NCI-H2196 (cell line): ENCODE data around the gene HRG.

Source experiments
- DNase-seq: peaks from one replicate; lab custom pipeline; 2025; ENCODE audit not compliant: unreplicated experiment; lab: John Stamatoyannopoulos, UW

HRG gene

DNA sequence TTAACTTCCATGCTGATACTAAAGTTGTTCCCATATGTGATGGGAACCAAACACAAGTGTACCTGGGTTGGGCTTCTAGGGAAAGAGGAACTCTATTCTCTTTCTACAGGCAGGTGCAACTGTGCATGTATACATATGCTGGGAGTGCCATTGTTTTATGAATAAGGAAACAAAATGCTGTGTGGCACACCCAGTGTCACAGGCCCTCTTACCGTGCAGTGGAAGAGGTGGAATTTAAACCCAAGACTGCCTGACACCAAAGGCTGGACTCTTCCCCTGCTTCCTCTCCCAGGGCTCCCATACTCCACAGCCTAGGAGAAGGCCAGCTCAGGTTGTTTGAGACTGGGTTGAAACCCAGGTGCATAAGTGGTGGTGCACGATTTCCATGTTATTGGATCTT, 27.6 kb upstream of the HRG start:
- no peak for DNase-seq

GRCh38 chr3:186639778-186640472, 25.9 kb upstream of the HRG start, which contains the start of gene FETUB:
Gene FETUB, plus strand, starts transcription at chr3:186640399. Its CDS starts 62 bp downstream, at chr3:186640461.
- no peak for DNase-seq

DNA sequence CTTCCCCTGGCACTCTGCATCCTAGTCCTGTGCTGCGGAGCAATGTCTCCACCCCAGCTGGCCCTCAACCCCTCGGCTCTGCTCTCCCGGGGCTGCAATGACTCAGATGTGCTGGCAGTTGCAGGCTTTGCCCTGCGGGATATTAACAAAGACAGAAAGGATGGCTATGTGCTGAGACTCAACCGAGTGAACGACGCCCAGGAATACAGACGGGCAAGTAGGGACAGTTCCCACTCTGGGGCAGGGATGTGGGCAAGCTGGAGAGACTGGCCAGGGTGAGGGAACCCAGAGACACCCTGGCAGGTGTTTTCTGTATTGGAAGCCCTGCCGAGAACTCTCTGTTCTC, 25.4 kb upstream of the HRG start:
- DNase-seq: no peak

DNA sequence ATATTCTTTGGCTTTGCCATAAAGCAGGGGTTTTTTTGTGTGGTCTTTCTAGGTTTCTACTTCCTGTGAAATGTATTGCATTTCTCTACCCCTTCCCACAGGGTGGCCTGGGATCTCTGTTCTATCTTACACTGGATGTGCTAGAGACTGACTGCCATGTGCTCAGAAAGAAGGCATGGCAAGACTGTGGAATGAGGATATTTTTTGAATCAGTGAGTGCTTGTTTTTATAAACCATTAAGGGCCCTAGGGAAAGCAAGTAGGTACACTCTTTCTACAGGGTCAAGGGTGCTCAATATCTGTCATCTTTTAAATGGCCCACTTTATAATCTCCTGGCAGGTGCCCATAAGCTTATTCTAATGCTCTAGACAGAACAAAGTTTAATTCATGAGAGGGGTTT, 24.9 kb upstream of the HRG start:
- DNase-seq: no peak

GRCh38 chr3:186642014-186642413, 23.8 kb upstream of the HRG start:
- no peak for DNase-seq

GRCh38 chr3:186643493-186643892, 22.3 kb upstream of the HRG start:
- DNase-seq: no peak

DNA sequence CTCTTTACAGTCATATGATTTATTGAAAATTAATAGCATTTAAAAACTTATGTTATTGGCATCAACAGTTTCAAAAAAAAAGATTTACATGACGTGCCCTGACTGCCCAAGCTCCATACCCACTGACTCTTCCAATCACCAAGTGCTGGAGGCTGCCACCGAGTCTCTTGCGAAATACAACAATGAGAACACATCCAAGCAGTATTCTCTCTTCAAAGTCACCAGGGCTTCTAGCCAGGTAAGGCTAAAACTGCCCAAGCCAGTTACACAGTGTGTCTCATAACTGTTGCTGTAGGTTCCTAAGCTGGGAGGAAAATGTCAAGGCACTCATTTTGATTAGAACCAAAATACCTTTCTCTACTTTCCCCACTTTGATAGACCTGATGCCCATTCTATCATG, 21.1 kb upstream of the HRG start:
- no peak for DNase-seq

- DNase-seq: no peak
These were observed 19.7 kb upstream of the HRG start for GRCh38 chr3:186646106-186646505.

GRCh38 chr3:186646841-186647240, 19.0 kb upstream of the HRG start:
- DNase-seq: no peak

- DNase-seq: no peak
These were observed 17.0 kb upstream of the HRG start for GRCh38 chr3:186648851-186649250.

GRCh38 chr3:186651678-186652215, 14.1 kb upstream of the HRG start:
- no peak for DNase-seq

DNA sequence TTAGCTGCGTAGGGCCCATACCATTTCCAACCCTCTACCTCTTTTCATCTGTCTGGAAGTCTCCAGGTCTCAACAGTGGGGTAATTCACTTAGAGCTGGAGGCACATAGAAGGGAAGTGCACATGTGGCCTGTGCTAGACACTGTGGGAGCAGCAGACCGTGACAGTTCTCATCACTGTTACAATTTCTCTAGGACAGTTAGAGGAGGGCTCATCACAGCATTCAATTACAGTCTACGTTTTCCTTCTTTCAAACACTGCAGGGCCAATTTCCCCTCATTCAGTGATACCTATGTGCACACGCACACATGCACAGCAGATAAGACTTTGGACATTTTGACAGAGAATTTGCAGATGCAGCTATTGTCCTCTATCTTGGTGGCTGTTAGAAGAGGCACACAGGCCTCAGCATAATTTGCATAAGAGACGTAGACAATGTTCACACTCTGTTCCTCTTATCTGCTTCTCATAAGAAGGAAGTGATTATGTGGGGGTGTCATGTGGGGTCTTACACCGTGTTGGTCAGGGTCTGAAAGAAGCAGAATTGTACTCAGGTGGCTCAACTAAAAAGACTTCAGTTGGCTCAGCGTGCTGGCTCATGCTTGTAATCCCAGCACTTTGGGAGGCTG, 12.6 kb upstream of the HRG start:
- no peak for DNase-seq

DNA sequence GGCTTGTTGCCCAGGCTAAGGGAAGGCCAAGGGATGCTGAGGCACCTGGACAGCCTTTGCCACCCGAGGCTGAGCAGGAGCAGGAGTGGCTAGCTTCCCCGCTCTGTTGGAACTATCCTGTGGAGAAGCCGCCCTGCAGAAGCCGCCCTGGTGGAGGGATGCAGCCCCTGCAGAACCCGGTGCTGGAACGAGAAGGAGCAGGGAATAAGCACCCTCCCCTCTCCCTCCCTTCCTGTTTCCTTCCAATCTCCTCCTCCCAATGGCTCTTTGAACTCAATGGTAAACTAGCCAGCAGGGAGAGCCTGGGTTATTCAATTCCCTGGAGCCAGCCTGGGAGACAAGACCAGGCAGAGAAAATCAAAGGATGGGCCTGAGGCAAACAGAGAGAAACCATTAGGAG, 11.8 kb upstream of the HRG start:
- no peak for DNase-seq

GRCh38 chr3:186663361-186664118, 2.3 kb upstream of the HRG start:
- no peak for DNase-seq

GRCh38 chr3:186664119-186664495, 1.7 kb upstream of the HRG start:
- DNase-seq: no peak

DNA sequence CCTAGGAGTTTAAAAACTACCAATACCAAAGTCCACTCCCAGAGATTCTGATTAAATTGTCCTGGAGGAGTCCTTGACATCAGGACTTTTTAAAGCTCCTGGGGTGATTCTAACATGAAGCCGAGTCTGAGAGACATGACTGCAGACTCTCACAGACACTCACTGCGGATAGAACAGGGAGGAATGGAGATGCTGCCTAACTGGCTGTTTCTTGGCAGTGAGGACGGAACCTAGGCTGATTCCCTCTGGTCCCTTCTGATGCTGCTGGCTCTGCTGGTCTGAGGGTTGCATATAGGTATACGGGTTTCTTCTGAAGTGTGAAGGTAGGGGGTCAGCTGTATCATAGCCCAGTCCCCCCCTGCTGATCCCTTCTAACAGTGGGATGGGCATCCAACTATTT, 1.3 kb upstream of the HRG start:
- DNase-seq: no peak

- DNase-seq: no peak
These were observed 2.6 kb downstream of the HRG start for GRCh38 chr3:186668426-186668825.

DNA sequence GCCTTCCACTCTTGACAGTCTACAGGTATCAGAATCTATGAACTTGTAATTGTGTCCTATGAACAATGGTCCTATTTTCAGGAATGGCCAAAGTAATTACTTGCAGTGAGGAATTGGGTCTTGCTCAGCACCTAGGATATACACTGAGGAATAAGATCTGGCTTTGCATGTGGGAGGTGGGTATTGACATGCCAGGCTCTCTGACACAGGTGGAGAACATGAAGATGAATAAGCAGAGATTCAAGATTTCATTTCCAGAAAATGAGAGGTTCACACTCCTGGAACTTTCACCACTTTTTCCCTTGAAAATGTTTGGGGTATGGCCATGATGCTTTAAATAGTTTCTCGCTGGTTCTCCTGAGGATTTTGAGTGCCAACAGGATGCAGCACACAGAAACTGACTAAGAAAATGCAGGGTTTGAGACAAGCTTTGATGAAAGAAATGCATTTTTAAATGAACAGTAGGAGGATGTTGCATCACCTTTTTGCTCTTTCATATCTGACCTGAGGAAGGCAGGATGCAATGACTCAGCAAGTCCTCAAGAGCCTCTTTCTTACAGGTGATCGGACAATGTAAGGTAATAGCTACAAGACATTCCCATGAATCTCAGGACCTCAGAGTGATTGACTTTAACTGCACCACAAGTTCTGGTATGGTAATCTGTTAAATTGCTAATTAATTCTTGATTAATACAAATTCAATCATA, 3.7 kb downstream of the HRG start:
- no peak for DNase-seq

- DNase-seq: no peak
These were observed 4.3 kb downstream of the HRG start for GRCh38 chr3:186670155-186670554.

- DNase-seq: no peak
These were observed 5.2 kb downstream of the HRG start for GRCh38 chr3:186671051-186671450.

DNA sequence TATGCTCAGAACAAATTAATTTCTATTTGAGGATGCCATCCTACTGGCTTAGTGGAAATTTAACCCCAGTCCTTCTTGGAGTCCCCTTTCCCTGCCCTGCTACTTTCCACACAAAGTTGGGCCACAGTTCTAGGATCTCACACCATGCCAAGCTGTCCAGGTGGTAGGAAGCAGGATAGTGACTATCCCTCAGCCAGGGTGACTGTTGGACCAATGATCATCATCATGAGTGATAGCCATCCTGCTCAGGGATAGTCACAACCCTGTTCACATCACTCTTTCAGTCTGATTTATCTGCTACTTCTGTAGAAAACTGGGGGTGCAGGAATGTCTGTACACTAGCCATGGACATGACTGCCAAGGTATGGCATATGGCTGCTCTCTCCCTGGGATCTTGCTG, 12.8 kb downstream of the HRG start:
- DNase-seq: no peak
